Myocyte (in vitro differentiated cells): ENCODE data around the gene ENPP7. TPM values are rescaled to one million over a fixed set of nuclear protein-coding genes. Genes with fewer than 3 reads are reported as not detected.

ENCODE experiments used
- DNase-seq: peaks from one replicate; pipeline ENCODE4 v3.0.0-alpha.2; 2012; ENCODE audit warnings: low read depth
- total RNA-seq: library from RNA; depleted of rRNA; stranded (reverse); fragments of >200 nt; gene quantifications from 2 replicates; pipeline ENCODE4 v1.2.3, GENCODE V29; 2014

ENPP7 gene
- total RNA-seq, 1 donor from 2014 or later = not detected

DNA sequence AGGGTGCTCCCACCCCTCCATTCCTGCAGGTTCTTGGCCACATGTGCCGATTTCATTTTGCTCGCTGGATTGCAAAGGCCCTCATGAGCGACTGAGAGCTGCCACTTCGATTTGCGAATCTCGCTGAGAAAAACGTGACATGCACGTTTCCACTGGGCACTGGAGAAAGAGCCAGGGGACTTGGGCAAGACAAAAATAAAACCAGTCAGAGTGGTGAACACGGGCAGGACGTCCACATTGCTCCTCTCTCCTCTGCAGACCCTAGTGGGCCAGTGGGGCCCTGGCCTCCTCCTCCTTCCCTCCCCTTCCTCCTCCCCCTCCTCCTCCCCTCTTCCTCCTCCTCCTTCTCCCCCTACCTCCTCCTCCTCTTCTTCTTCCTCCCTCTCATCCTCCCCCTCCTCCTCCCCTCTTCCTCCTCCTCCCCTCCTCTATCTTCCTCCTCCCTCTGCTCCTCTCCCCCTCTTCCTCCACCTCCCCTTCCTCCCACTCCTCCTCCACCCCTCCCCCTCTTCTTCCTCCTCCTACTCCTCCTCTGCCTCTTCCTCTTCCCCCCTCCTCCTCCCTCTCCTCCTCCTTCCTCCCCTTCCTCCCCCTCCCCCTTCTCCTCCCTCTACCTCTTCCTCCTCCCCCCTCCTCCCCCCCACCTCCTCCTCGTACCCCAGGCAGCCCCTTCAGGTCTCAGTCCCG is 28.1 kb upstream of the ENPP7 start:
- no peak for DNase-seq

GRCh38 chr17:79704691-79705090 is 26.1 kb upstream of the ENPP7 start:
- no peak for DNase-seq

DNA sequence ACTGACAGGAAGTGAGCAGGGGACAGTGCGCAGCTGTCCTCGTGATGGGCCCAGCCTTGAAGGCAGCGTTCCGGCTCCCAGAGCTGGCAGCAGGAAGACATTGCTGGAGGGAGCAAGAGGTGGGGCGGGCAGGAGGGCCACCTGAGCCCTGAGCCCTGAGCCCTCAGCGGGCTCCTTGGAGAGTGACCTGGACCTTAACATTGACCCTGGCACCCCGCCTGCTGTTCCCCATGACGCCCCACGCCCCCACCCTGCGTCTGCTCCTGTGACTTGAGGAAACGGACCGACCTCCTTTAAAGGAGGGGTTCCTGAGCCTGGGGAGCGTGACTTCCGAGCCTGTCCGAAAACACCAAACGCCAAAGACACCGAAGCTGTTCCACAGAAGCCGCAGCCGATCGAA is 25.1 kb upstream of the ENPP7 start:
- no peak for DNase-seq

GRCh38 chr17:79706931-79707850 is 23.6 kb upstream of the ENPP7 start:
- DNase-seq = peak; percentile 33

DNA sequence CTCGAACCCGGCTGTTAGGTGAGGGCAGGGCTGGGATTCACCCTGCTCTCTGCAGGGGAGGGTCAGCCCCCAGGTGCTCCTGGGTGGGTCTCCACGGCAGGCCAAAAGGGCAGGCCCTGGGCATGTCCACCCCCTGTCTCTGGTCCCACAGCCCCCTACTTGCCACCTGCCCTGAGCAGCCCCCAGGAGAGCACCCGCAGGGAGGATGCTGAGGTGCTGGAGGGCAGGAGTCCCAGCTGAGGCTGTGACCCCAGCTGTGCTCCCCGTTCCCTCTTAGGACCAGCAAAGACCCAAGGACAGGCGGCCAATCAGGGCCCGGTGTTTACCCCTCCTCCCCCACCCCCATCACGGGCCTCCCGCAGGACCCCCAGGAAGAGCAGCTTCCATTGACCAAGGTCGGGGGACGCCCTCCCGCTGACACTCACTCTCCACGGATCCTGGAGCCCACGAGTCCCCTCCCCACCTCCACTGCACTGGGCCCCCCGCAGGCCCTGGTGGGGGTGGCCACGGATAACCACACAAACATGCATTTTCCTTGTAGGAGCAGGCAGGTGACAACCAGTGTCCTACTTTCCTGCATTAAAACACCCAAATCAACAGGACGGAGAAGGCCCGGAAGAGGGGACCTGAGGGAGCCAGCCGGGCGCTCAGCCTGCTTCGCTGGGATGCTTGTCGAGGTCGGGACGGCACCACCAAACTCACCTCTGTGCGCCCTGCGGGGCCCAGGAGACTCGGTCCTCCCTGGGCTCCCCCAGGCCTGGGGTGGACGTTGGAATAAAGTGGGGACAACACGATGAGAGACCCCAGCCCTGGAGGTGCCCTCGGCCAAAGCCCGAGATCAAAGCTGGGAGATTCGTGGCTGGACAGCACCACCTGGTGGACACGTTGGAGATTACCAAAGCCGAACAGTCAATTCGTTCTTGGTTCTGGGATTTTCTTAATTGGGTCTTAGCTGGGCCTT is 22.5 kb upstream of the ENPP7 start:
- peak; percentile 47 for DNase-seq

- DNase-seq = no peak
Observed at GRCh38 chr17:79711715-79712305, 18.9 kb upstream of the ENPP7 start.

- no peak for DNase-seq
Observed at GRCh38 chr17:79713391-79713790, 17.4 kb upstream of the ENPP7 start.

GRCh38 chr17:79714176-79715097 is 16.3 kb upstream of the ENPP7 start:
- no peak for DNase-seq

DNA sequence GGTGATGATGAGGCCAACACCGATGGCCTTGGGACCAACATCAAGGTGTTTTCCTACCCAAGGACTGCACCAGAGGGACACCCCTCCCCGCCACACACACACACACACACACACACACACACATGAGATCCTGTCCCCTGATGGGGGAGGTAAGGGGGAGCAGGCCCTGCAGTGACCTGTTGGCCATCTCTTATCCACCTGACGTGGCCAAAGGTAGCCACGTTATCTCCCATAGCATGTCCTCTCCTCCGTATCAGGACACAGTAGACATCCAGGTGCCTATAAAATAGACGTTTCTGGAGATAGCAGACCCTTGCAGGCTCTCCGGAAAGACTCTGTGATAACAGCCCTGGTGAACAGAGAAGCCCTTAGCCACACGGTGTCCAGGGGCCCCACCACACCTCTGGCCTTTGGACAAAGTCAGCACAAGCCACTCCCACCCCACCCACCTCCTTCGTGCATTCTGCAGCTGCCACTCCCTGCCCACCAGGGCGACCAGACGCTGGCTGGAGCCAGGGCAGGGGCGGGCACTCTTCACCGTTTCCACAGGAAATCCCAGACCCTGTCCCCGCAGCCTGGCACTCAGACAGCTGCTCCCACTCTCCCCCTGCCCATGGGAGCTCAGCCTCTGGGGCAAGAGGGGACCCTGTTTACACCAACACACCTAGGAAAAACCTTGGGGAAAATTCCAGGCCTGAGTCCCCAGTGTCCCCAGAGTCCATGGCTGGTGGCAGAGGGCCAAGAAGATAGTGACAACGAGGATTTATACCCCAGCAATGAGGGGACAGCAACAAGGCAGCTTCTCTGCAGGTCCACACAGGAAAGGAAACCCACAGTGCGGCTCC is 15.4 kb upstream of the ENPP7 start:
- no peak for DNase-seq

GRCh38 chr17:79715943-79716797 is 14.6 kb upstream of the ENPP7 start:
- DNase-seq = no peak

GRCh38 chr17:79720705-79721292 is 9.9 kb upstream of the ENPP7 start:
- DNase-seq = no peak

DNA sequence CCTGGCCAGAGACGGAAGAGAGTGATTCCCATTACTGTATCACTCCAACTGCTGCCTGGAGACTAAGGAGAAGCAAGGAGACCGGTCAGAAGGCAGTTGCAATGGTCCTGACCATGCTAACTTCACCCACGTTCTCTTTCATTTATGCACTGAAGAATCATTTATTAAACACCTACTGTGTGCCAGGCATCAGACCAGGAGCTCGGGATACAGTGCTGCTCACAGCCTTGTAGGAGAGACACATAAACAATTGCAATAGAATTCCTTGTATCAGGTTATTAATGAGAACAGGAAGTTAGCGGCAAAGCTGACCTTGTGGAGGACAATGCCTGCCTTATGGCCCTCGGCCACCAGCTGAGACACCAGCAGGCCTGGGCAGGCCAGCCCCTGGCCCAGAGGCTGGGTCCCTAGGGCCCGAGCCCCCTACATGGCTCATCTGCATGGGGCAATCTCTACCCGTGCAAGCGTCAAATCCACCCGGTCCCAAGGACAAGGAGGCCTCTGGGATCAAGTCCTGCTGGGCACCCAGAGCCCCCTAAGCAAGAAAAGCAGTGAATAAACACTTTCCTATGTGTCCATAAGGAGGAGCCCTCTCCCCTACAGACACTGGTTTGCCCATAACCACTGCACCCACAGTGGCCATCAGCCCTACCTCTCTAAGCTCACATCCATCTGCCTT is 8.6 kb upstream of the ENPP7 start:
- no peak for DNase-seq

- no peak for DNase-seq
Observed at GRCh38 chr17:79722787-79723186, 8.0 kb upstream of the ENPP7 start.

- peak; percentile 86 for DNase-seq
Observed at GRCh38 chr17:79728169-79728907, 2.4 kb upstream of the ENPP7 start.

DNA sequence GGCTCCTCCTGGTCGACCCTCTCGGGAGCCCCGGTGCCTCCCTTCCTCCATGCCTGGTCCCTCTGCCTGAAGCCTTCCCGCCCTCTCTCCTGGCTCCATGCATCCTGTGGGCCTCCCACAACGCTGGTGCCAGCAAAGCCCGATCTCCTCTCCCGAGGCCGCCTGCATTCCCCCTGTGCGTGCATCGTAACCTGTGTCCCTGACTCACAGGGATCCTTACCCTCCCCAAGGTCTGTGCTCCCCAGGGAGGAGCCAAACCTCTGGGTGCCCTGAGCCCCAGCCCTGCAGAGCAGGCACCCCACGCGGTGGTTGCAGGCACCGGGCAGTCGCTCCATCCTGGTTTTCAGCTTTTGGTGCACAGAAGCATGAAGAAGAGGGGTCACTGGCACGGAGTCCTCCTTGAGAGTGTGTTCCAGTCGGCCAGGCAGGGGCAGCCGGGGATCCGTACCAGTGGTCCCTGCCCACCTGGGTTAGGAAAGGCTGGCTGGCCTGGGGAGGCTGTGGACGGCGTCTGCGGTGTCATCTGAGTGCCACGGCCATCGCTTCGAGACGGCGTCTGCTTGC is 1.8 kb upstream of the ENPP7 start:
- no peak for DNase-seq

GRCh38 chr17:79729761-79730160 is 982 bp upstream of the ENPP7 start:
- DNase-seq = no peak
